Measurements from ENCODE around the gene VIPR1.

The VIPR1 gene

DNA sequence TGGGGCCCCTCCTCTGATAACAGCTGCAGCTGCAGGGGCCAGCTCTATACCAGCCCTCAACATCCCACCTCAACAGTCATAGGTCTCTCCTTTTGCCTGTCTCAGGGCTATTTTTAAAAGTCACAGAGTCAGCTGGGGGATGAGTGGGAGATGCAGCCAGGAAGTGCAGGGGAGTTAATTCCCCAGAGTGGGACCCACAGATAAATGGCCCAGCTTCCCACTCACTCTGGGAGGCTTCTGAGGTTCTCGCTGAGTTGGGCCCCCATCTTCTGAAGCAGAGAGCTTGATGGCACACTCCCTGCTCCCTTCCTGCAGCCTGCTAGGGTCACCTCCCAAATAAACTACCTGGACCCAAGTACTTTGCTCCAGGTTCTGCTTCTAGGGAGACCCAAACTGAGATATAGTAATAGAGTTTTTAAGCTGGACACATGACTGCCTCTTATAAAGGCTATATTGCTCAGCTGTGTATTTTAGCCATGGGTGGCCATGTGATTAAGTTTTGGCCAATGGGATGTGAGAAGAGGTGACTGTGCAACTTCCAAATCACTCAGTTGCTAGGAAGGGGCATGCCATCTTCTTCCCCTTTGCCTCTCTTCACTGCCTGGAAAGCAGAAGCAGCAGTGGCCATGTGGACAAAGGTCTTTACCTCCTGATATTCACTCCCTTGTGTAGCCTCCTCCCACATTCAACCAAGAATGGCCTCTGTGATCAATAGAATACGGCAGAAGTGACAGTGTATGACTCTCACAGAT is 15.5 kb upstream of the VIPR1 start:
- no peak overlapping the region for H3K4me3 ChIP-seq (ENCODE audit: low read depth, low read length)
- no peak for DNase-seq
- no peak overlapping the region for H3K27ac ChIP-seq
- TF ChIP-seq, protein P1, sequence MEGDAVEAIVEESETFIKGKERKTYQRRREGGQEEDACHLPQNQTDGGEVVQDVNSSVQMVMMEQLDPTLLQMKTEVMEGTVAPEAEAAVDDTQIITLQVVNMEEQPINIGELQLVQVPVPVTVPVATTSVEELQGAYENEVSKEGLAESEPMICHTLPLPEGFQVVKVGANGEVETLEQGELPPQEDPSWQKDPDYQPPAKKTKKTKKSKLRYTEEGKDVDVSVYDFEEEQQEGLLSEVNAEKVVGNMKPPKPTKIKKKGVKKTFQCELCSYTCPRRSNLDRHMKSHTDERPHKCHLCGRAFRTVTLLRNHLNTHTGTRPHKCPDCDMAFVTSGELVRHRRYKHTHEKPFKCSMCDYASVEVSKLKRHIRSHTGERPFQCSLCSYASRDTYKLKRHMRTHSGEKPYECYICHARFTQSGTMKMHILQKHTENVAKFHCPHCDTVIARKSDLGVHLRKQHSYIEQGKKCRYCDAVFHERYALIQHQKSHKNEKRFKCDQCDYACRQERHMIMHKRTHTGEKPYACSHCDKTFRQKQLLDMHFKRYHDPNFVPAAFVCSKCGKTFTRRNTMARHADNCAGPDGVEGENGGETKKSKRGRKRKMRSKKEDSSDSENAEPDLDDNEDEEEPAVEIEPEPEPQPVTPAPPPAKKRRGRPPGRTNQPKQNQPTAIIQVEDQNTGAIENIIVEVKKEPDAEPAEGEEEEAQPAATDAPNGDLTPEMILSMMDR (IDR thresholded peaks at IDR 0.05; ENCODE audit: low read depth, low read length, missing control alignments): no peak
- no peaks in the 10 kb centered on the region for H3K36me3 ChIP-seq (replicated peaks)
- no peaks in the 10 kb centered on the region for H3K27me3 ChIP-seq (replicated peaks)
- in situ Hi-C loops (cut with HindIII; ENCODE audit: low pct_ligation_motif_present, low sequenced_read_pairs): no loop called here

DNA sequence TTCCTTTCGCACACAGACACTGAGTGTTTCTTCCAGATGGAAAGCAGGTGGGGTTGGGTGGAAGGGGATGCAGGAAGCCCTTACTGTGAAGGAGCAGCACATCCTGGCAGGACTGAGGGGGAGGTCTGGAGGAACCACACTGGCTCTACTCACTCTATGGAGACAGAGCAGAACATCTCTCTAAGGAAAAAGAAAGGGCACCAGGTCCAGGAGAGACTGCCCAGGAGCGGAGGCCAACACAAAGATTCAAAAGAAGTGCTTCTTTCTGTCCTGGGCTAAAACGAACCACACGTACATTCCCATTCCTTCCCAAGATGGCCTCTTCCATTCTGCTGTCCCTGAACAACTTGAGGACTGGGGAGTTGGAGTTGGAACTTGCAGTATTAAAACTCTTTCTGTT is 13.8 kb upstream of the VIPR1 start:
- Histone ChIP-seq H3K27me3 (replicated peaks) (no peaks in the 10 kb centered on the region), H3K36me3 (replicated peaks) (no peaks in the 10 kb centered on the region), H3K27ac (no peak overlapping the region), H3K4me3 (ENCODE audit: low read depth, low read length) (no peak overlapping the region)
- in situ Hi-C loops (cut with HindIII; ENCODE audit: low pct_ligation_motif_present, low sequenced_read_pairs): no loop called here
- no peak for DNase-seq
- TF ChIP-seq, protein P1 (IDR thresholded peaks at IDR 0.05; ENCODE audit: low read depth, low read length, missing control alignments): no peak

DNA sequence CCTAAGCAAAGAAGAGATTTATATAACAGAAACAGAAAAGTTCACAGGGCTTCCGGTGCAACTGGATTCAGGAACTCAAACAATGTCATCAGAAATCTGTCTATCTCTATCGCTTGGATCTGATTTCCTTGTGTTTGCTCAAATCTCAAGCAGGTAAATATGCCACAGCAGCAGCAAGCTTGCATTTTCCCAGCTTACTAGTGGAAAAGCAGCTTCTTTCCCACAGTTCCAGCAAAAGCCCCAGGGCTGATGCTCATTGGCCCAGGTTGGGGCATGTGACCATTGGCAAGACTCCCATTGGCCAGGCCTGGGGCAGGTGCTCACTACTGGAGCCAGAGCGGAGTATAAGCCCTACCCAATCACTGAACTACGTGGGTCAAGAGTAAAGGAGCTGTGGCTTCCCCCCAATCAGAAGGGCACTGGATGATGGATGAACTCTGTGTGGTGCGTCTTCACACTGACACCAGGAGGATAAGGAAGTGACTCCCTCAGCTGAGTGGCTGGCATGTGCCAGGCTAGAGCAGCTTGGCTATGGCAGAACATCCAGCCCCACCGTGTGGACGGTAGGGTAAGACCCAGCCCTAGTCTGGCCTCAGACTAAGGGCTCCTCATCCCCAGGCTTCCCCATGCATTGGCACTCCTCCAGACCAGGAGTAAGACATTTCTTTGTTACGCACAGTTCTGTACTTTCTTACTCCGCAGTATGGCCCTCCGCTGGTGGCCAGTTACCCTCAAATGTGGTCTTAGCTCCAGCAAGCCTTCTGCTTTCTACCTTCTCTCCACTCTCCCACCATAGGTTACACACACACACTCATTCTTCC is 13.1 kb upstream of the VIPR1 start:
- TF ChIP-seq, protein P1 (IDR thresholded peaks at IDR 0.05; ENCODE audit: low read depth, low read length, missing control alignments): no peak
- H3K27ac ChIP-seq: no peak overlapping the region
- no peaks in the 10 kb centered on the region for H3K27me3 ChIP-seq (replicated peaks)
- H3K4me3 ChIP-seq (ENCODE audit: low read depth, low read length): no peak overlapping the region
- DNase-seq: no peak
- in situ Hi-C loops (cut with HindIII; ENCODE audit: low pct_ligation_motif_present, low sequenced_read_pairs): no loop called here
- no peaks in the 10 kb centered on the region for H3K36me3 ChIP-seq (replicated peaks)

DNA sequence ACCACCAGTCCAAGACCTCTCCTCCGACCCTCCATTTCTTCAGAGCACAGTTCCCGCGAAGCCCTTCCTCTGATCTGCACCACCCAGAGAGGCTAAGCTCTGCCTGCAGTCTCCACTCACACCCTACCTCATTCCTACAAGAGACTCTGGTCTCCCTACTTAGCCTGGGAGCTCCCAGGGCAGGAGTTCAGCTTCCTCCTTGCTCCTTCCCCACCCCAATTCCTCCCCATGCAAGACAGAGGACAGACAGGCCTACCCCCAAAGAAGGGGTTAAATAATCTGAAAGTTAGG is 12.6 kb upstream of the VIPR1 start:
- TF ChIP-seq, protein P1 (IDR thresholded peaks at IDR 0.05; ENCODE audit: low read depth, low read length, missing control alignments): no peak
- H3K27ac ChIP-seq: no peak overlapping the region
- no peak overlapping the region for H3K4me3 ChIP-seq (ENCODE audit: low read depth, low read length)
- H3K36me3 ChIP-seq (replicated peaks): no peaks in the 10 kb centered on the region
- no peak for DNase-seq
- H3K27me3 ChIP-seq (replicated peaks): no peaks in the 10 kb centered on the region
- in situ Hi-C loops (cut with HindIII; ENCODE audit: low pct_ligation_motif_present, low sequenced_read_pairs): no loop called here

DNA sequence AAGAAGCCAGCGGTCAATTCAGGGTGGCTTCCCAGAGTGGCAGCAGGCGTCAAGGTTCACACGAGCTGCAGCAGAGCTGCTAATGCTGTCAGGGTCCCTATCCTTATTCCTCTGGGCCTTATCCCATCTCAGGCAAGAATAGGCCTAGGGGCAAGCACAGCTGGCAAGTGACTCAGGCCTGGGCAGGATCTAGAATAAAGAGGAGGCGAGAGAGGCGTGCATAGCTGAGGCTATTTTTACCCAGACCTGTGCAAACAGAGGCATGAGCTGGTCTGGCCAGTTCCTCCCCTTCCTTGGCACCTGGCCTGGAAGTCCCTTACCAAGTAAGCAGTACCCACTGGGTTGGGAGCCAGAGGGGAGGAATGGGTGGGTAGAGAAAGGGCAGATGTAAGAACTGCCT is 12.2 kb upstream of the VIPR1 start:
- no peak overlapping the region for H3K4me3 ChIP-seq (ENCODE audit: low read depth, low read length)
- no peaks in the 10 kb centered on the region for H3K27me3 ChIP-seq (replicated peaks)
- in situ Hi-C loops (cut with HindIII; ENCODE audit: low pct_ligation_motif_present, low sequenced_read_pairs): no loop called here
- no peak overlapping the region for H3K27ac ChIP-seq
- no peaks in the 10 kb centered on the region for H3K36me3 ChIP-seq (replicated peaks)
- peak; percentile 44 for DNase-seq
- TF ChIP-seq, protein P1 (IDR thresholded peaks at IDR 0.05; ENCODE audit: low read depth, low read length, missing control alignments): no peak

All from brain microvascular endothelial cell (primary cell).